ENCODE results near the gene UFC1. TPM values are rescaled to one million over a fixed set of nuclear protein-coding genes. Genes with fewer than 3 reads are reported as not detected.

Gene UFC1
- total and polyA plus RNA-seq, 2 donors from 2014 or later, result 96.9 to 175 TPM

DNA sequence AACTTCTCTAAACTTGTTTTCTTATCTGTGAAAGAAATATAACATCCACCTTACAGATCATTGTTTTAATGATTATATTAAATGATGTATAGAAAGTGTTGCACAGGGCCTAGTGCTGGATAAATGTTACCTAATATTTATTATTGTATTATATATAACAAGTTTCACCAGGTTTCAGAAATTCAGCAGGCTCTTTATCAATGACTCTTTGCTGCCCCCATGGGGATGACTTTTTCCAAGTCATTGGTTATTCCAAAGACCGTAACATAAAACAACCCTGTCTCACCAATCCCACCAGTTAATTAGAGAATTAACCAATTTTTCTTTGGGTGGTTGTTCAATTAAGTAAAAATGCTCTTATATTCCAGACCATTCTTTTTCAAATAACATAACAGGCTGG is 14.0 kb upstream of the UFC1 start:
- H3K27ac ChIP-seq (ENCODE audit: low read depth in 2 of 2, low read length in 2 of 2), result no peak overlapping the region
- intact Hi-C loops (cut with DNase I), result no loop called here

GRCh38 chr1:161140755-161141400 is 12.9 kb upstream of the UFC1 start:
- intact Hi-C loops (cut with DNase I), result no loop called here
- no peak for FAIRE-seq

More for the DNA sequence above, 14.0 kb upstream of the UFC1 start:
- DNase-seq (peak in 3 of 5 donors; percentile 33 to 69 (median 59)), FAIRE-seq (no peak)
- H3K4me3 ChIP-seq (ENCODE audit: low read length in 3 of 3), result no peak overlapping the region
- H3K27me3 ChIP-seq (ENCODE audit: control insufficient read depth, insufficient read depth, low read length), result no peaks in the 10 kb centered on the region
- no peaks in the 10 kb centered on the region for H3K36me3 ChIP-seq (ENCODE audit: control insufficient read depth in 2 of 3, insufficient read depth in 3 of 3, low read length in 3 of 3)
- peaks cover 0 to 6% (median 0%) of the 10 kb centered on the region in 3 donors for H3K4me1 ChIP-seq (ENCODE audit: control insufficient read depth in 2 of 3, insufficient read depth in 2 of 3, low read depth in 1 of 3, low read length in 3 of 3)
- peak; percentile 36 for TF ChIP-seq CTCF (IDR thresholded peaks at IDR 0.05; ENCODE audit: borderline replicate concordance, extremely low read depth, insufficient read depth)
- no peaks in the 10 kb centered on the region for H3K9me3 ChIP-seq (ENCODE audit: control insufficient read depth in 2 of 3, insufficient read depth in 1 of 3, low read length in 3 of 3)
- no peak overlapping the region for H3K9ac ChIP-seq (ENCODE audit: low read length in 3 of 3)

GRCh38 chr1:161145832-161146231 is 7.9 kb upstream of the UFC1 start:
- no peaks in the 10 kb centered on the region for H3K27me3 ChIP-seq (ENCODE audit: control insufficient read depth, insufficient read depth, low read length)
- H3K9ac ChIP-seq (ENCODE audit: low read length in 3 of 3), result no peak overlapping the region
- no peak overlapping the region for H3K4me3 ChIP-seq (ENCODE audit: low read length in 3 of 3)
- no peak for DNase-seq
- H3K27ac ChIP-seq (ENCODE audit: low read depth in 2 of 2, low read length in 2 of 2), result no peak overlapping the region
- H3K9me3 ChIP-seq (ENCODE audit: control insufficient read depth in 2 of 3, insufficient read depth in 1 of 3, low read length in 3 of 3), result no peaks in the 10 kb centered on the region
- FAIRE-seq, result no peak
- H3K4me1 ChIP-seq (ENCODE audit: control insufficient read depth in 2 of 3, insufficient read depth in 2 of 3, low read depth in 1 of 3, low read length in 3 of 3), result no peaks in the 10 kb centered on the region
- intact Hi-C loops (cut with DNase I), result no loop called here
- no peak for TF ChIP-seq CTCF (IDR thresholded peaks at IDR 0.05; ENCODE audit: borderline replicate concordance, extremely low read depth, insufficient read depth)
- H3K36me3 ChIP-seq (ENCODE audit: control insufficient read depth in 2 of 3, insufficient read depth in 3 of 3, low read length in 3 of 3), result no peaks in the 10 kb centered on the region

More at GRCh38 chr1:161140755-161141400, 12.9 kb upstream of the UFC1 start:
- H3K4me3 ChIP-seq (ENCODE audit: low read length in 3 of 3), result no peak overlapping the region
- TF ChIP-seq CTCF (IDR thresholded peaks at IDR 0.05; ENCODE audit: borderline replicate concordance, extremely low read depth, insufficient read depth), result no peak
- H3K9me3 ChIP-seq (ENCODE audit: control insufficient read depth in 2 of 3, insufficient read depth in 1 of 3, low read length in 3 of 3), result no peaks in the 10 kb centered on the region
- H3K4me1 ChIP-seq (ENCODE audit: control insufficient read depth in 2 of 3, insufficient read depth in 2 of 3, low read depth in 1 of 3, low read length in 3 of 3), result peaks cover 0 to 6% (median 0%) of the 10 kb centered on the region in 3 donors
- no peak for DNase-seq
- H3K27ac ChIP-seq (ENCODE audit: low read depth in 2 of 2, low read length in 2 of 2), result no peak overlapping the region
- H3K9ac ChIP-seq (ENCODE audit: low read length in 3 of 3), result no peak overlapping the region
- H3K27me3 ChIP-seq (ENCODE audit: control insufficient read depth, insufficient read depth, low read length), result no peaks in the 10 kb centered on the region
- H3K36me3 ChIP-seq (ENCODE audit: control insufficient read depth in 2 of 3, insufficient read depth in 3 of 3, low read length in 3 of 3), result no peaks in the 10 kb centered on the region
